DND-41 (cell line): ENCODE measurements around the gene ZBTB1.
"Not testable (repeated sequence)": the region's sequence is repeated elsewhere in the genome, so short reads cannot be mapped to it uniquely, and the experiment has no call there.

Experiments
- ATAC-seq: fragments of 200-7000 bp; cut with Tn5 transposase; 3 replicates; pipeline ENCODE4 v1.9.1; 2021; ENCODE audit warnings: low read depth; ENCODE audit not compliant: insufficient read depth
- DNase-seq: peaks from one replicate; pipeline ENCODE4 v3.0.0-alpha.2; 2020
- H2AFZ ChIP-seq: 2 replicates; pipeline ENCODE4 v1.6.0; 2012; ENCODE audit warnings: low read depth, low read length
- H3K27ac ChIP-seq: 2 replicates; pipeline ENCODE4 v1.5.1; 2012; ENCODE audit warnings: low read length, inconsistent platforms
- H3K27me3 ChIP-seq: fragments of 200-600 bp; sonication (generic); 2 replicates; pipeline ENCODE4 v1.6.0; 2012; ENCODE audit warnings: low read length, mild to moderate bottlenecking, inconsistent platforms; ENCODE audit not compliant: insufficient read depth, poor library complexity
- H3K36me3 ChIP-seq: 2 replicates; pipeline ENCODE4 v1.5.1; 2012; ENCODE audit warnings: low read length, inconsistent platforms; ENCODE audit not compliant: insufficient read depth
- H3K4me1 ChIP-seq: 2 replicates; pipeline ENCODE4 v1.5.1; 2012; ENCODE audit warnings: mild to moderate bottlenecking, low read length; ENCODE audit not compliant: insufficient read depth
- H3K4me2 ChIP-seq: 2 replicates; pipeline ENCODE4 v1.6.0; 2012; ENCODE audit warnings: mild to moderate bottlenecking, moderate library complexity, low read length, inconsistent platforms; ENCODE audit not compliant: insufficient read depth
- H3K4me3 ChIP-seq, 2 experiments: fragments of 200-600 bp in 1 of 2; shearing (Covaris generic) in 1 of 2; 2 replicates each; pipeline ENCODE4 v1.5.1; 2012 to 2016; ENCODE audit warnings: inconsistent platforms in 2 of 2, low read length in 2 of 2, mild to moderate bottlenecking in 2 of 2, low read depth in 1 of 2, moderate library complexity in 1 of 2
- H3K79me2 ChIP-seq: 2 replicates; pipeline ENCODE4 v1.6.0; 2012; ENCODE audit warnings: low read length, inconsistent platforms; ENCODE audit not compliant: insufficient read depth
- H3K9ac ChIP-seq: 2 replicates; pipeline ENCODE4 v1.6.0; 2012; ENCODE audit warnings: low read depth, mild to moderate bottlenecking, inconsistent platforms, low read length, moderate library complexity
- H3K9me3 ChIP-seq: 2 replicates; pipeline ENCODE4 v1.5.1; 2012; ENCODE audit warnings: low read length, moderate library complexity, mild to moderate bottlenecking, inconsistent platforms; ENCODE audit not compliant: insufficient read depth, severe bottlenecking
- H4K20me1 ChIP-seq: 2 replicates; pipeline ENCODE4 v1.6.0; 2012; ENCODE audit warnings: low read length; ENCODE audit not compliant: insufficient read depth
- EZH2 ChIP-seq: IDR thresholded peaks from 3 replicates; pipeline ENCODE4 v1.6.1; 2012; ENCODE audit warnings: borderline replicate concordance, low read depth, mild to moderate bottlenecking, moderate library complexity, low read length, inconsistent platforms; ENCODE audit not compliant: severe bottlenecking
- TF ChIP-seq, protein P1 (sequence below): IDR thresholded peaks from 2 replicates; pipeline ENCODE4 v1.5.1; 2012; ENCODE audit warnings: borderline replicate concordance, low read length, moderate library complexity, mild to moderate bottlenecking; ENCODE audit not compliant: poor library complexity, severe bottlenecking; ENCODE audit errors: extremely low read depth

The ZBTB1 gene

DNA sequence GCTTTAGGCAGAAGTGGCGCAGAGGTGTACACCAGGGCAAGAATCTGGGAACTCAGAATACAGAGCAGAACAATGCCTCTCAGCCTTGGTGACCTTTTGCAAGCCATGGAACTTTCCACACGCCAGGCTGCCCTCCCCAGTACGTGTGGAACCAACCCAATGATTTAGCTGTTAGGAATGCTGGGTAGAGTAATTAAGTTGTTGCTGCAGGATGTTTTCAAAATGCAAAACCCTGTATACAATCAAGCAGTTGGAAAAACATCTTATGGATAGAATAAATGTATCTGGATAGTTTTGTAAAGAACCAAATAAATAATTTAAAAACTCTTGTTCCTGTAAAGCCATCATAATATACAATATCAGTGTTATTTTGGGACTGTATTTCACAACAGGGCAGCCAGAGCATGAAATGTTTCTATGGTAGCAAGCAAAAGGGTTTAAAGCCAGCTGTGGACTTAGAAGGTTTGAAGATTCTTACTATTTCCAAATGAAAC lies 64.6 kb downstream of the ZBTB1 start:
- H4K20me1 ChIP-seq = no peaks in the 10 kb centered on the region
- no peaks in the 10 kb centered on the region for H3K36me3 ChIP-seq

GRCh38 chr14:64569646-64570045 lies 65.1 kb downstream of the ZBTB1 start:
- ATAC-seq, H3K27me3 ChIP-seq, H3K4me1 ChIP-seq, H3K9ac ChIP-seq, H3K27ac ChIP-seq, H3K4me3 ChIP-seq, H2AFZ ChIP-seq, H3K36me3 ChIP-seq, H3K9me3 ChIP-seq, DNase-seq, H3K4me2 ChIP-seq, H4K20me1 ChIP-seq, H3K79me2 ChIP-seq: not testable (repeated sequence)

More for the DNA sequence above, 64.6 kb downstream of the ZBTB1 start:
- H3K9ac ChIP-seq = no peak overlapping the region
- ATAC-seq (no peak), DNase-seq (no peak)
- peaks cover 6% of the 10 kb centered on the region for H3K27me3 ChIP-seq
- H3K4me1 ChIP-seq = no peaks in the 10 kb centered on the region
- no peak for TF ChIP-seq EZH2
- TF ChIP-seq, protein P1, sequence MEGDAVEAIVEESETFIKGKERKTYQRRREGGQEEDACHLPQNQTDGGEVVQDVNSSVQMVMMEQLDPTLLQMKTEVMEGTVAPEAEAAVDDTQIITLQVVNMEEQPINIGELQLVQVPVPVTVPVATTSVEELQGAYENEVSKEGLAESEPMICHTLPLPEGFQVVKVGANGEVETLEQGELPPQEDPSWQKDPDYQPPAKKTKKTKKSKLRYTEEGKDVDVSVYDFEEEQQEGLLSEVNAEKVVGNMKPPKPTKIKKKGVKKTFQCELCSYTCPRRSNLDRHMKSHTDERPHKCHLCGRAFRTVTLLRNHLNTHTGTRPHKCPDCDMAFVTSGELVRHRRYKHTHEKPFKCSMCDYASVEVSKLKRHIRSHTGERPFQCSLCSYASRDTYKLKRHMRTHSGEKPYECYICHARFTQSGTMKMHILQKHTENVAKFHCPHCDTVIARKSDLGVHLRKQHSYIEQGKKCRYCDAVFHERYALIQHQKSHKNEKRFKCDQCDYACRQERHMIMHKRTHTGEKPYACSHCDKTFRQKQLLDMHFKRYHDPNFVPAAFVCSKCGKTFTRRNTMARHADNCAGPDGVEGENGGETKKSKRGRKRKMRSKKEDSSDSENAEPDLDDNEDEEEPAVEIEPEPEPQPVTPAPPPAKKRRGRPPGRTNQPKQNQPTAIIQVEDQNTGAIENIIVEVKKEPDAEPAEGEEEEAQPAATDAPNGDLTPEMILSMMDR = no peak
- no peak overlapping the region for H3K4me2 ChIP-seq
- no peaks in the 10 kb centered on the region for H3K9me3 ChIP-seq
- no peak overlapping the region for H2AFZ ChIP-seq
- no peak overlapping the region for H3K27ac ChIP-seq
- no peaks in the 10 kb centered on the region for H3K79me2 ChIP-seq
- no peak overlapping the region for H3K4me3 ChIP-seq

GRCh38 chr14:64572386-64573104 lies 68.0 kb downstream of the ZBTB1 start:
- H3K9me3 ChIP-seq = no peaks in the 10 kb centered on the region
- TF ChIP-seq, protein P1 = no peak
- no peak for TF ChIP-seq EZH2
- H2AFZ ChIP-seq = no peak overlapping the region
- H3K4me1 ChIP-seq = no peaks in the 10 kb centered on the region
- H3K79me2 ChIP-seq = no peaks in the 10 kb centered on the region
- no peaks in the 10 kb centered on the region for H3K27me3 ChIP-seq
- H3K27ac ChIP-seq = no peak overlapping the region
- no peak overlapping the region for H3K9ac ChIP-seq
- no peak overlapping the region for H3K4me3 ChIP-seq
- H4K20me1 ChIP-seq = no peaks in the 10 kb centered on the region
- ATAC-seq (no peak), DNase-seq (no peak)
- H3K4me2 ChIP-seq = no peak overlapping the region
- H3K36me3 ChIP-seq = no peaks in the 10 kb centered on the region

GRCh38 chr14:64573109-64573508 lies 68.5 kb downstream of the ZBTB1 start:
- Histone ChIP-seq H3K36me3 (no peaks in the 10 kb centered on the region), H3K79me2 (no peaks in the 10 kb centered on the region), H3K9me3 (no peaks in the 10 kb centered on the region), H3K27me3 (no peaks in the 10 kb centered on the region), H3K4me1 (no peaks in the 10 kb centered on the region), H3K27ac (no peak overlapping the region), H3K9ac (no peak overlapping the region), H3K4me2 (no peak overlapping the region), H2AFZ (no peak overlapping the region), H4K20me1 (no peaks in the 10 kb centered on the region), H3K4me3 (no peak overlapping the region)
- no peak for ATAC-seq
- DNase-seq = no peak
- no peak for TF ChIP-seq EZH2
- TF ChIP-seq, protein P1 = no peak
